SK-N-MC (cell line): Measurements from ENCODE around the gene NDUFS6.

Source experiments
- DNase-seq: peaks from one replicate; pipeline ENCODE4 v3.0.0-alpha.2; 2011; ENCODE audit warnings: low read depth, low spot score
- H3K27ac ChIP-seq: fragments of 200-600 bp; sonication (generic); 2 replicates; pipeline ENCODE4 v1.5.1; 2016; ENCODE audit warnings: mixed run types
- H3K36me3 ChIP-seq: fragments of 200-600 bp; sonication (generic); 2 replicates; pipeline ENCODE4 v1.6.1; 2017; ENCODE audit warnings: antibody characterized with exemption, low read length, mixed read lengths; ENCODE audit not compliant: insufficient read depth
- H3K4me3 ChIP-seq: fragments of 200-600 bp; sonication (generic); 2 replicates; pipeline ENCODE4 v1.5.1; 2016
- H3K9ac ChIP-seq: fragments of 200-600 bp; sonication (generic); 2 replicates; pipeline ENCODE4 v1.8.0; 2017; ENCODE audit warnings: mixed run types, mixed read lengths; ENCODE audit not compliant: insufficient read length
- H3K9me3 ChIP-seq: fragments of 200-600 bp; sonication (generic); 2 replicates; pipeline ENCODE4 v1.6.1; 2017; ENCODE audit warnings: low read depth, mild to moderate bottlenecking, antibody characterized with exemption, low read length, moderate library complexity, mixed read lengths
- EZH2 ChIP-seq: fragments of 200-600 bp; sonication (generic); IDR thresholded peaks from one replicate; pipeline ENCODE4 v1.6.1; 2017; ENCODE audit warnings: antibody characterized with exemption
- FOXP2 ChIP-seq: optimal IDR thresholded peaks from 2 replicates; pipeline ENCODE3; 2011; ENCODE audit warnings: mild to moderate bottlenecking, moderate library complexity; ENCODE audit not compliant: insufficient read depth; ENCODE audit errors: extremely low read length, control extremely low read depth
- POLR2AphosphoS5 ChIP-seq: IDR thresholded peaks from 2 replicates; pipeline ENCODE4 v1.6.1; 2012; ENCODE audit warnings: mild to moderate bottlenecking, low read depth, low read length, borderline replicate concordance

Gene NDUFS6

DNA sequence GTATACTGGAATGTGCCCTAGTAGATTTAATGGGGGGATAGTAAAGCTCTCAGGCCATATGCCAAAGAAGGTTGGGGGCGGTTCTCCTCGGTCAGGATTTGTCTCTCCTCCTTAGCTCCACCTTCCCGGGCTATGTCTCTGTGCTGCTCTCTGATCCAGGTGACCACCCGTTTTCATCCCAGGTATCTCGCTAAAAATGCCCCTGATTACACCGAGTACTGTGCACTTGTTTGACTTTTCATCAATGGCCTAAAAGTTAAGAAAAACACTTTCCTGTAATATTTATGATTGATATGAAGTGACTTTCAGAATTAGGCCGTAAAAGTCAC lies 724 bp downstream of the NDUFS6 start:
- Histone ChIP-seq H3K27ac (no peak overlapping the region), H3K9me3 (no peaks in the 10 kb centered on the region), H3K36me3 (peaks cover 60% of the 10 kb centered on the region), H3K4me3 (peak overlapping the region; percentile 93), H3K9ac (peak overlapping the region; percentile 88)
- no peak for DNase-seq
- TF ChIP-seq POLR2AphosphoS5 (no peak), EZH2 (no peak)

DNA sequence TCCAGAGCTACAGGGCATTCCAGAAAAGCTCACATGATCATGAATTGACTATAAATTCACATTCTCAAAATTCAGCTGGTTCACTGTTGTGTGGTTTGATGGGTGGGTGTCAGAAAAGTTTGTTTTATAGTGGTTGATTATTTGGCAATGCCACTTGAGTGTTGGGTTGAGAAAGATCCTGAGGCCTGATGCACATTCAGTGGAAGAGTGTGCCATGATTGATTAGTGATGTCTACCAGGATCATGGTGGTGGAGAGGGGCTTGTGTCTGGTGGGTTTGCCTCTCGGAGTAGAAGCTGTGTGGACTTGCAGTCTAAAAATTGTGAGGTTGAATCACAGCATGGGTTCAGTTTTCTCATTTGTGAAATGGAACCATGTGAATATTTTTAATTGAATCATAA lies 2.0 kb downstream of the NDUFS6 start:
- peaks cover 59% of the 10 kb centered on the region for H3K36me3 ChIP-seq
- H3K9me3 ChIP-seq: no peaks in the 10 kb centered on the region
- no peak for DNase-seq
- TF ChIP-seq EZH2: no peak
- H3K27ac ChIP-seq: no peak overlapping the region
- no peak overlapping the region for H3K9ac ChIP-seq
- no peak overlapping the region for H3K4me3 ChIP-seq

DNA sequence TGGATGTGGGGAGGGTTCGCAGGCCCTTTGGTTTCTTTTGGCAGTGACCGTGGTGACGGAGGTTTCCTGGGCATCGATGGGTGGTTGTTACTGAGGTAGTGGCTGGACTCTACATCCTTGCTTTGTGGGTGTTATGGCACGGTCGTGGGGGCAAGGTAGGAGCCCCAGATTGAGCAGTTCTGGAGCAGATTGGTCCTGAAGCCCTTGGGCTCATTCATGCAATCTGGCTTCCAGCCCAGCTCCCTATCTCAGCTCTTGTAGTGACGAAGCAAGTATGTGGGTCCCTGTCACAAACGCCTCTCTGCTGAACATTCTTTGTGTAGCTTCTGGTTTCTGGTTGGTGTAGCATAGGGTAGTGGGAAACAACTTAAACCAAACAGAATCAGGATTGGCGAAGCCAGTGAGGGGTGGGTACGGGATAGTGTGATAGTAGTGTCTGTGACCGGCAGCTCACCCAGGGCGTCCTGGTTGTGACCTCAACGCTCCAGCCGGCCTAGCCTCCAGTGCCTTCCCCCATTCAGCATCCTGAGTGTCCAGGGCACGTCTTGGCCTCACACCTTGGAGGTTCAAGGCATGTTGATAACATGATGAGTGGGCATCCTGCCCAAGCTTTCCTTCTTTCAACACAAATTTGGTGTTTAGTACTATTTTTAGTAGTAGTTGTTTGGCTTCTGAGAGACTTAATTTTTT lies 2.9 kb downstream of the NDUFS6 start:
- H3K4me3 ChIP-seq: no peak overlapping the region
- no peak overlapping the region for H3K27ac ChIP-seq
- H3K9me3 ChIP-seq: no peaks in the 10 kb centered on the region
- H3K9ac ChIP-seq: no peak overlapping the region
- TF ChIP-seq POLR2AphosphoS5 (no peak), FOXP2 (no peak), EZH2 (no peak)
- no peak for DNase-seq
- H3K36me3 ChIP-seq: peaks cover 65% of the 10 kb centered on the region

GRCh38 chr5:1805326-1805725 lies 4.1 kb downstream of the NDUFS6 start:
- no peak for DNase-seq
- Histone ChIP-seq H3K36me3 (peaks cover 77% of the 10 kb centered on the region), H3K9ac (no peak overlapping the region), H3K27ac (no peak overlapping the region), H3K4me3 (no peak overlapping the region), H3K9me3 (no peaks in the 10 kb centered on the region)
- TF ChIP-seq POLR2AphosphoS5: no peak
- no peak for TF ChIP-seq EZH2
- no peak for TF ChIP-seq FOXP2

GRCh38 chr5:1805736-1806135 lies 4.5 kb downstream of the NDUFS6 start:
- Histone ChIP-seq H3K27ac (no peak overlapping the region), H3K36me3 (peaks cover 81% of the 10 kb centered on the region), H3K4me3 (no peak overlapping the region), H3K9ac (no peak overlapping the region), H3K9me3 (no peaks in the 10 kb centered on the region)
- no peak for DNase-seq
- TF ChIP-seq FOXP2 (no peak), EZH2 (no peak), POLR2AphosphoS5 (no peak)

GRCh38 chr5:1806199-1806598 lies 5.0 kb downstream of the NDUFS6 start:
- no peak for TF ChIP-seq EZH2
- TF ChIP-seq FOXP2: no peak
- Histone ChIP-seq H3K4me3 (no peak overlapping the region), H3K36me3 (peaks cover 85% of the 10 kb centered on the region), H3K9ac (no peak overlapping the region), H3K9me3 (no peaks in the 10 kb centered on the region), H3K27ac (no peak overlapping the region)
- no peak for DNase-seq

DNA sequence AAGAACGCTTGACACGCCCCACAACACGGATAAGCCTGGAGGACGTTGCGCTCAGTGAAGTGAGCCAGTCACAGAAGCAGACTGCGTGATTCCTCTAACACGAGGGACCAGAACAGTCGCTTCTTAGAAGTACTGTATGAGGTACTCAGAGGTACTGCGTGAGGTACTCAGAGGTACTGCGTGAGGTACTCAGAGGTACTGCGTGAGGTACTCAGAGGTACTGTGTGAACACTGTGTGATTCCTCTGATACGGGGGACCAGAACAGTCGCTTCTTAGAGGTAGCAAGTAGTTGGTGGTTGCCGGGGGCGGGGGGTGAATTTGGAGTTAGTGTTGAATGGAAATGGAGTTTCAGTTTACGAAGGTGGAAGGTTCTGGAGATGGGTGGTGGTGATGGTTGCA lies 5.8 kb downstream of the NDUFS6 start:
- TF ChIP-seq EZH2: no peak
- TF ChIP-seq FOXP2: no peak
- TF ChIP-seq POLR2AphosphoS5: no peak
- no peak for DNase-seq
- H3K27ac ChIP-seq: no peak overlapping the region
- H3K9ac ChIP-seq: no peak overlapping the region
- H3K4me3 ChIP-seq: no peak overlapping the region
- H3K9me3 ChIP-seq: no peaks in the 10 kb centered on the region
- peaks cover 93% of the 10 kb centered on the region for H3K36me3 ChIP-seq

- peaks cover 93% of the 10 kb centered on the region for H3K36me3 ChIP-seq
- no peak overlapping the region for H3K4me3 ChIP-seq
- H3K9me3 ChIP-seq: no peaks in the 10 kb centered on the region
- TF ChIP-seq POLR2AphosphoS5: no peak
- TF ChIP-seq FOXP2: no peak
- no peak for TF ChIP-seq EZH2
- DNase-seq: no peak
- H3K27ac ChIP-seq: no peak overlapping the region
- H3K9ac ChIP-seq: no peak overlapping the region
Measured at GRCh38 chr5:1807451-1808185, 6.4 kb downstream of the NDUFS6 start.

GRCh38 chr5:1808439-1808838 lies 7.2 kb downstream of the NDUFS6 start:
- Histone ChIP-seq H3K4me3 (no peak overlapping the region), H3K9ac (no peak overlapping the region), H3K36me3 (peaks cover 87% of the 10 kb centered on the region), H3K27ac (no peak overlapping the region), H3K9me3 (no peaks in the 10 kb centered on the region)
- TF ChIP-seq FOXP2 (no peak), POLR2AphosphoS5 (no peak), EZH2 (no peak)
- DNase-seq: no peak
